ENCODE measurements around the gene ZSCAN4.

Gene ZSCAN4

DNA sequence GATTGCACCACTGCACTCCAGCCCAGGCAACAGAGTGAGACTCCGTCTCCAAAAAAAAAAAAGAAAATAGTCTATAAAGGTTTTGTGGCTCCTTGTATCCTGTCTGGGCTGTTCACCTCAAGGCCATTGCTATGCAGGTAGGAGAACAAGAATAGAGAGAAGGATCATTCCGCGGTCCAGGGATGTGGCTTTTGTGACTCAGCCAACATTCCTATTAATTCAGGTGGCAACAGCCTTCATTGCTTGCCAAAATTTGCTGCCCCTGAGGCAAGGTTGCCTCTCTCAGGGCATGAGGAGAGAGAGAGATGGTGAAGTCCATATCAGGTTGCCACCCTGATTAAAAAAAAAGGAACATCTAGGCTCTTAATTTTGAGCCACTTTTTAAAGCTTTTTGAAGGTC is 21.0 kb downstream of the ZSCAN4 start:
- no peaks in the 10 kb centered on the region for H3K9me2 ChIP-seq (ENCODE audit: low read depth, low read length)
- no peak overlapping the region for H3K27ac ChIP-seq (ENCODE audit: low read depth, low read length, poor library complexity, severe bottlenecking)
- H3F3A ChIP-seq (ENCODE audit: insufficient read depth, low read length), result no peaks in the 10 kb centered on the region
- H3K4me1 ChIP-seq (ENCODE audit: insufficient read depth, low read length, severe bottlenecking), result no peaks in the 10 kb centered on the region
- 0 out of 2 replicates have a peak, but pooled peaks cover 7% of the 10 kb centered on the region for H3K79me2 ChIP-seq (ENCODE audit: insufficient read depth, low read length)
- TF ChIP-seq EZH2 (IDR thresholded peaks at IDR 0.05; ENCODE audit: borderline replicate concordance, low read length), result no peak
- TF ChIP-seq, protein P1, sequence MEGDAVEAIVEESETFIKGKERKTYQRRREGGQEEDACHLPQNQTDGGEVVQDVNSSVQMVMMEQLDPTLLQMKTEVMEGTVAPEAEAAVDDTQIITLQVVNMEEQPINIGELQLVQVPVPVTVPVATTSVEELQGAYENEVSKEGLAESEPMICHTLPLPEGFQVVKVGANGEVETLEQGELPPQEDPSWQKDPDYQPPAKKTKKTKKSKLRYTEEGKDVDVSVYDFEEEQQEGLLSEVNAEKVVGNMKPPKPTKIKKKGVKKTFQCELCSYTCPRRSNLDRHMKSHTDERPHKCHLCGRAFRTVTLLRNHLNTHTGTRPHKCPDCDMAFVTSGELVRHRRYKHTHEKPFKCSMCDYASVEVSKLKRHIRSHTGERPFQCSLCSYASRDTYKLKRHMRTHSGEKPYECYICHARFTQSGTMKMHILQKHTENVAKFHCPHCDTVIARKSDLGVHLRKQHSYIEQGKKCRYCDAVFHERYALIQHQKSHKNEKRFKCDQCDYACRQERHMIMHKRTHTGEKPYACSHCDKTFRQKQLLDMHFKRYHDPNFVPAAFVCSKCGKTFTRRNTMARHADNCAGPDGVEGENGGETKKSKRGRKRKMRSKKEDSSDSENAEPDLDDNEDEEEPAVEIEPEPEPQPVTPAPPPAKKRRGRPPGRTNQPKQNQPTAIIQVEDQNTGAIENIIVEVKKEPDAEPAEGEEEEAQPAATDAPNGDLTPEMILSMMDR (IDR thresholded peaks at IDR 0.05; ENCODE audit: low read length), result no peak
- no peaks in the 10 kb centered on the region for H4K20me1 ChIP-seq (ENCODE audit: insufficient read depth, low read length)
- peaks cover 69% of the 10 kb centered on the region for H3K36me3 ChIP-seq (ENCODE audit: insufficient read depth, low read length)
- H3K9me3 ChIP-seq (ENCODE audit: low read length), result peaks cover 60% of the 10 kb centered on the region
- H3K4me2 ChIP-seq (ENCODE audit: low read length), result no peak overlapping the region
- no peaks in the 10 kb centered on the region for H3K27me3 ChIP-seq (ENCODE audit: insufficient read depth, low read length)
- no peak overlapping the region for H3K9ac ChIP-seq (ENCODE audit: low read length)
- H2AFZ ChIP-seq (ENCODE audit: low read length), result no peak overlapping the region
- no peak overlapping the region for H3K4me3 ChIP-seq (ENCODE audit: low read depth, low read length, poor library complexity, severe bottlenecking)

DNA sequence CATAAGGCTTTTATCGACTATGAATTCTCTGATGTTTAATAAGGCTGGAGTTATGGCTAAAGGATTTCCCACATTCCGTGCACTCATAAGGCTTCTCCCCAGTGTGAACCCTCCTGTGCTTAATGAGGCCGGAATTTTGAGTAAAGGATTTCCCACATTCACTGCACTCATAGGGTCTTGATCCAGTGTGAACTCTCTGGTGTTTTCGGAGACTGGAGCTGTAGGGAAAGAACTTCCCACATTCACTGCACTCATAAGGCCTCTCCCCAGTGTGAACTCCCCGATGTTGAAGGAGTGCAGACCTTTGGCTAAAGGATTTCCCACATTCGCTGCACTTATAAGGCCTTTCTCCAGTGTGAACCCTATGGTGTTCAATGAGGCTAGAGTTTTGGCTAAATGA is 32.9 kb downstream of the ZSCAN4 start:
- H3K4me3 ChIP-seq (ENCODE audit: low read depth, low read length, poor library complexity, severe bottlenecking), result no peak overlapping the region
- no peak overlapping the region for H2AFZ ChIP-seq (ENCODE audit: low read length)
- H3K9me2 ChIP-seq (ENCODE audit: low read depth, low read length), result no peaks in the 10 kb centered on the region
- H3K27ac ChIP-seq (ENCODE audit: low read depth, low read length, poor library complexity, severe bottlenecking), result no peak overlapping the region
- no peaks in the 10 kb centered on the region for H3F3A ChIP-seq (ENCODE audit: insufficient read depth, low read length)
- no peaks in the 10 kb centered on the region for H4K20me1 ChIP-seq (ENCODE audit: insufficient read depth, low read length)
- peaks cover 23% of the 10 kb centered on the region for H3K9me3 ChIP-seq (ENCODE audit: low read length)
- H3K9ac ChIP-seq (ENCODE audit: low read length), result no peak overlapping the region
- H3K36me3 ChIP-seq (ENCODE audit: insufficient read depth, low read length), result peaks cover 50% of the 10 kb centered on the region
- no peaks in the 10 kb centered on the region for H3K27me3 ChIP-seq (ENCODE audit: insufficient read depth, low read length)
- H3K4me2 ChIP-seq (ENCODE audit: low read length), result no peak overlapping the region
- H3K79me2 ChIP-seq (ENCODE audit: insufficient read depth, low read length), result no peaks in the 10 kb centered on the region
- TF ChIP-seq, protein P1 (IDR thresholded peaks at IDR 0.05; ENCODE audit: low read length), result no peak
- no peak for TF ChIP-seq EZH2 (IDR thresholded peaks at IDR 0.05; ENCODE audit: borderline replicate concordance, low read length)
- no peaks in the 10 kb centered on the region for H3K4me1 ChIP-seq (ENCODE audit: insufficient read depth, low read length, severe bottlenecking)

DNA sequence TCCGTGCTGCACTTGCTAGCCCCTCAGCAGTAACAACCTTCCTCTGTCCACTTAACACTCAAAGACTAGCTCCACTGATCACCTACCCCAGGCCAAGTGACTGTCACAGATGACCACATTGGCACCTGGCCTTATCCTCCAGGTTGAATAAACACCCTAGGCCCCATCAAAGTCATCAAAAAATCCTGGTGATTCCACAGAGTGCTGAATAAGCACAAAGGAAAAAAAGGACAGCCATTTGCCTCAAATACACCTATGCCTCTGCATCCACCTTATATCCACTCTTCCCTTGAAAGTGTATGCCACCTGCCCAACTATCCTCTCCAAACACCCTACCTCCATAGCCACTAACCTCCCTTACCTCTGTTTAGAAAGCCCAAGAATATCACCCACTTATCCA is 37.6 kb downstream of the ZSCAN4 start:
- Histone ChIP-seq H3K4me2 (ENCODE audit: low read length) (no peak overlapping the region), H3K27me3 (ENCODE audit: insufficient read depth, low read length) (no peaks in the 10 kb centered on the region), H3K27ac (ENCODE audit: low read depth, low read length, poor library complexity, severe bottlenecking) (no peak overlapping the region), H3K9me3 (ENCODE audit: low read length) (peaks cover 11% of the 10 kb centered on the region), H3K4me1 (ENCODE audit: insufficient read depth, low read length, severe bottlenecking) (peaks cover 4% of the 10 kb centered on the region), H3F3A (ENCODE audit: insufficient read depth, low read length) (no peaks in the 10 kb centered on the region), H3K79me2 (ENCODE audit: insufficient read depth, low read length) (no peaks in the 10 kb centered on the region), H3K36me3 (ENCODE audit: insufficient read depth, low read length) (peaks cover 34% of the 10 kb centered on the region), H2AFZ (ENCODE audit: low read length) (no peak overlapping the region), H3K4me3 (ENCODE audit: low read depth, low read length, poor library complexity, severe bottlenecking) (no peak overlapping the region), H3K9me2 (ENCODE audit: low read depth, low read length) (no peaks in the 10 kb centered on the region), H3K9ac (ENCODE audit: low read length) (no peak overlapping the region), H4K20me1 (ENCODE audit: insufficient read depth, low read length) (no peaks in the 10 kb centered on the region)
- TF ChIP-seq, protein P1 (IDR thresholded peaks at IDR 0.05; ENCODE audit: low read length), result no peak
- no peak for TF ChIP-seq EZH2 (IDR thresholded peaks at IDR 0.05; ENCODE audit: borderline replicate concordance, low read length)
